Stimulated activated CD4-positive, alpha-beta T cell treated with anti-CD3 and anti-CD28 coated beads, TNF-alpha, amount 100 ng/mL, for 1 hour (primary cell): ENCODE measurements around the gene GRAMD2B.
"Not testable (repeated sequence)": the region's sequence is repeated elsewhere in the genome, so short reads cannot be mapped to it uniquely, and the experiment has no call there.

Experiments
- DNase-seq, 3 donors: peaks; one replicate each; pipeline ENCODE4 v3.0.0-alpha.2; 2020; ENCODE audit warnings: low read depth in 3 of 3, low spot score in 1 of 3

The GRAMD2B gene

GRCh38 chr5:126449751-126450271 lies 26.6 kb downstream of the GRAMD2B start:
- peak in 2 of 3 donors; percentile 11 to 17 for DNase-seq

DNA sequence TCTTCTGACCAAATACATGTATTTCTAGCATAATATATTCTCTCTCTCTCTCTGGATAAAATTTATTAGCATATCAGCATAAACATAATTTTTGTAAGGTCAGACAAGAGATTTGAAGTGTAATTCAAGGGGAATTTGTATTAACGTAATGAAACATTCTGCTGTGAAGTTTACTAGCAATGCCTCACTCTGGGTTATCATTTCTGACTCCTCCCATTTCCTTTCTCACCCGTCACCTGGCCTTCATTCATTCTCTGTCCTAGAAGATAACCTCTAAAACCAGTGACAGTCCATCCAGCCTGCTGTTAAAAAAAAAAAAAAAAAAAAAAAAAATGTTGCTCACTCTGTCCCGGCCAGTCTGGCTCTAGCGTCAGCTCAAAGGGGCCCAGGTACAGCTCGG lies 27.1 kb downstream of the GRAMD2B start:
- DNase-seq: no peak

- no peak for DNase-seq
Measured at GRCh38 chr5:126450907-126451306, 27.7 kb downstream of the GRAMD2B start.

- DNase-seq: no peak
Measured at GRCh38 chr5:126452477-126452876, 29.3 kb downstream of the GRAMD2B start.

GRCh38 chr5:126454081-126454480 lies 30.9 kb downstream of the GRAMD2B start:
- no peak for DNase-seq

- DNase-seq: no peak
Measured at GRCh38 chr5:126454535-126454934, 31.3 kb downstream of the GRAMD2B start.

DNA sequence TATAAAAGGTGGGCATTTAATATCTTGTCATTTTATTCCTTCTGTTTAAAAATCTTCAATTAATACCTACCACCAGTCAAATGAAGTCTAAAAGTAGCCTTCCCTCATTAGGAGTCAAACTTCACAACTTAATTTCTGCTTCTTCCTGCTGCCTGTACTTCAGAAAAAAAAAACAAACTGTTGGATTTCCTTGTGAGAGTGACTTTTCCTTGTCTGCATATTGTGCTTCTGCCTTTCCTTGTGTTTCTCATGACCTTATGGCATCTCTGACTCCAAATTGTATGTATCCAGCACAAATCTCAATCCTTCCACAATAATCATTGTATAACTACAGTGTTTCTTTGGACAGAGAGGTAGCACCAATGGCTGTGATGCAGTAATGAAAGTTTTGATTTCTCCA lies 32.1 kb downstream of the GRAMD2B start:
- DNase-seq: no peak

DNA sequence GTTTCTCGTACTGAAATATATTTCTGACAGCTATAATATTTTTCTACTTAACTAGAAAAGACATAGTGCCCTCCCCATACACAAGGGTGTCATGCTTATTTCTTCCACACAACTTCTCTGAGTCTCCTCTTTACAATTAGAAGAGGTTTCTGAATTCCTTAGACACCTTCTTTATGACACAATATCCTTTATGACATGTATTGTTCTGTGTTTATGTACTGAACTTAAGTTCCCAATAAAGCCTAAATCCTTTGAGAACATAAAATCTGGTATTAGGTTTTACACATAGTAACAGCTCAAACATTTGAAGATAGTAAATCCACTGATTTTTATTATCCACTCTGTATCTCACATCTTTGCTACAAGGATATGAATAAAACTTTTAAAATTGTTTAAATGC lies 32.5 kb downstream of the GRAMD2B start:
- no peak for DNase-seq

- DNase-seq: no peak
Measured at GRCh38 chr5:126456217-126456820, 33.1 kb downstream of the GRAMD2B start.

DNA sequence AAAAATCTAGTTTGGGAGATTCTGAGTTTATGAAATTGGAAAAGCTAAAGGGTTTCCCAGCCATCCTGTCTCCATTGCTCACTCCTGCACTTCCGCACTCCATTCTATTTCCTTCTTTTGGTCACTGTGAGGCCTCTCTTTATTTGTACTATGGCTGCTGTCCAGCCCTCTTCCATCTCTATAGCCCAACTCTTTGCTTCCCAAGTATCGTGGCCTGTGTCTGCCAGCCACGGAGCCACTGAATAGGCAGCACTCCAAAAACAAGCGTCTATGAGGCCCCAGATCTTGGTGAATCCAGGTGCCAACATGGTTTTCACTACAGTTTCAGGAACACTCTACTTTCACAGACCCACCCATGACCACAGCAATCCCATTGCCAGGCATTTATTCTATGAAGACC lies 37.2 kb downstream of the GRAMD2B start:
- DNase-seq: no peak

- DNase-seq: no peak
Measured at GRCh38 chr5:126460977-126461376, 37.8 kb downstream of the GRAMD2B start.

- DNase-seq: no peak
Measured at GRCh38 chr5:126461838-126462237, 38.6 kb downstream of the GRAMD2B start.

GRCh38 chr5:126462239-126463014 lies 39.2 kb downstream of the GRAMD2B start:
- no peak for DNase-seq

DNA sequence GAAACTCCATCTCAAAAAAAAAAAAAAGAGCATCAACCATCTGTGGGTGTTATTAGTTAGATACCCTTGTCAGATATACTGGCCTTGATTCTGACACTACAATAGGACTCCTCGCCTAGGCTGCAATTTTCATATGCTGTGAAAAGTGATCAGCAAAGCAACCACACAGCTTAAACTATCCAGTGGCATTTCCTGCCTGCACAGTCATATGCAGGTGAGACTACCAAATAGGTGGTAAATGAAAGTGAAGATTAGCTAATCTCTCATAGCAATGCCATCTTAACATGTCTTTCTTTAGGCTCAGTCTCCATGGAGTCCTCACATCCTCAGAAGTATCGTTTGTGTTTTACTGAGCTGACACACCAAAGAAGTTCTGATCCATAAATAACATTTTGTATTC lies 40.8 kb downstream of the GRAMD2B start:
- no peak for DNase-seq

DNA sequence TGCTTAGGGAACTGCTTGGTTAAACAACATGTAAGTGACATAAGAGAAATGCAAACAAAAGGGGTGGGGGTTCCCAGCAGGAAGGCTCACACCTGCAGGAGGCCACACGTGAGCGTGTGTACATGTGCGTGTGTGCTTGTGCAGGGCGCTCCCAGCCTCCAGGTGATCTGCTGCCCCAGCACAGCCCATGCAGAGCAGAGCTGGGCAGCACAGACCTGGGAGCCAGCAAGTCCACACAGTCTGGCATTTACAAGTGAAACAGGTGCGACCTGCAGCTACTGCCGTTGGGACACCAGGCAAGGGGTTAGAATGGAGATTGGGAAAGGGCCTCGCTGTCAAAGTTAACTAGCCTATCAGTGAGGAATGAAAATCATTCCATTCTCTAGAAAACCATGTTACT lies 41.8 kb downstream of the GRAMD2B start:
- DNase-seq: no peak

- DNase-seq: no peak
Measured at GRCh38 chr5:126468091-126468490, 44.9 kb downstream of the GRAMD2B start.

DNA sequence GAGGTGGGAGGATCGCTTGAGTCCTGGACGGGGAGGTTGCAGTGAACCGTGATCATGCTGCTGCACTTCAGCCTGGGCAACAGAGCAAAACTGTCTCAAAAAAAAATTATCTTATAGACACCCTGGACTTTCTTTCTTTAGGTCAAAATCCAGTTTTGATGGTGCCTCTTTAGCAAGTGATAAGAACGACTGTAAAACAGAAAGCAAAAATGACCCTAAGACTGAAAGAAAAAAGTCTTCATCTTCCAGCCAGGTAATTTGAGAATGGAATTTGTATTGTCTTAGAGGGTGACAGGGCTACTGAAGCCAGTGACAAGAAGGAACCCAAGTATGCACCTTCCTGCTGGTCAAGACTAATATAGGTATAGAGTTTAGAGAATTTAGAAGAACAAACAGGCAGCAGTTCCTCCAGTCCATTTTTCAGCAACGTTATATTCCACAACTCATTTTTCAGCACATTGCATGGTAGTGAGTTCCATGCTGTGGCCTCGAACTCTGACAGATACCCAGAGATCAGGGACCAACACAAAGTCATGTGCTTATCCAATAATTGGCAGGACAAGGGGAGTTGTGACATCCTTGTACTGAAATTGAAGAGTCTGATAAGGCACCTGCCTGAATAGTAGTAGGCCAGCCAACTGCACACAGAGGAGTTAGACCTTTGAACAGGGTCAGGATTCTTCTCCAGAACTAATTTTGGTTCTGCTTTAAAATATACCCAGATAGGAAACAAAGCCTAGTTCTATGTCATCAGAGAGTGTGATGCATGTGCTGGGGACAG lies 46.5 kb downstream of the GRAMD2B start:
- no peak for DNase-seq

DNA sequence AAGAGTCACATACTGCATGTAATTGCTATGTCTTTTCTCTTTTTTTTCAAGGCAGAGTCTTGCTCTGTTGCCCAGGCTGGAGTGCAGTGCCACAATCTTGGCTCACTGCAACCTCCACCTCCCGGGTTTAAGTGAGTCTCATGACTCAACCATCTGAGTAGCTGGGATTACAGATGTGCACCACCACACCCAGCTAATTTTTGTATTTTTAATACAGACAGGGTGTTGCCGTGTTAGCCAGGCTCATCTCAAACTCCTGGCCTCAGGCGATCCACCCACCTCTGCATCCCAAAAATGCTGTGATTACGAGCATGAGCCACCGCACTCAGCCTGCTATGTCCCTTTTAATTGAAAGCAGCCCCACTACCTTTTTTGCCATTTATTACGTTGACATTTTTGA lies 47.3 kb downstream of the GRAMD2B start:
- DNase-seq: not testable (repeated sequence)

- no peak for DNase-seq
Measured at GRCh38 chr5:126471247-126471646, 48.0 kb downstream of the GRAMD2B start.

GRCh38 chr5:126471875-126472537 lies 48.8 kb downstream of the GRAMD2B start:
- no peak for DNase-seq

GRCh38 chr5:126472538-126472889 lies 49.3 kb downstream of the GRAMD2B start:
- no peak for DNase-seq
